HepG2 (cell line): Measurements from ENCODE around the gene TLR9. TPM values are rescaled to one million over a fixed set of nuclear protein-coding genes. Genes with fewer than 3 reads are reported as not detected.

Experiments
- ATAC-seq: fragments of 200-7000 bp; cut with Tn5 transposase; 3 replicates; pipeline ENCODE4 v1.9.1; 2020; ENCODE audit warnings: mild to moderate bottlenecking, moderate library complexity
- BruUV-seq: library from RNA; stranded (reverse); fragments of 400-500 nt; replicated peaks from 2 replicates; lab custom pipeline; 2021; lab: Mats Ljungman, UMichigan
- CTCF ChIA-PET: fragments of 300-600 bp; formaldehyde crosslinking; extraction: SDS; loops from one replicate; lab custom pipeline; 2021; ENCODE audit warnings: low total read pairs, inconsistent platforms, low intra/inter-chr PET ratio; lab: Yijun Ruan, JAX
- POLR2A ChIA-PET: fragments of 350-600 bp; sonication (Branson Sonifier 250); formaldehyde crosslinking; loops from one replicate; lab custom pipeline; 2020; ENCODE audit warnings: antibody characterized with exemption, inconsistent platforms; lab: Yijun Ruan, JAX
- DNase-seq: peaks from one replicate; pipeline ENCODE4 v3.0.0-alpha.2; 2015; ENCODE audit warnings: low spot score
- FAIRE-seq: peaks from 3 replicates; lab custom pipeline; 2011; peaks lifted over from hg19 to GRCh38; lab: Jason Lieb, UNC
- H2AFZ ChIP-seq: one replicate; pipeline ENCODE4 v1.6.1; 2011; ENCODE audit warnings: low read length, inconsistent platforms
- H3K27ac ChIP-seq: fragments of 300-600 bp; 3 replicates; pipeline ENCODE4 v1.8.0; 2011; ENCODE audit warnings: mixed run types, mild to moderate bottlenecking, mixed read lengths, low read length, inconsistent platforms; ENCODE audit not compliant: insufficient read depth; ENCODE audit errors: extremely low read length
- H3K27me3 ChIP-seq, 2 experiments: fragments of 200-600 bp in 1 of 2; 2 replicates in 1 of 2; 3 replicates in 1 of 2; pipeline versions ENCODE4 v1.6.0 to v1.8.0; 2011; ENCODE audit warnings: low read length in 2 of 2, mild to moderate bottlenecking in 2 of 2, moderate library complexity in 2 of 2, inconsistent platforms in 1 of 2; ENCODE audit not compliant: insufficient read depth in 2 of 2, control insufficient read depth in 1 of 2
- H3K36me3 ChIP-seq, 2 experiments: fragments of 200-600 bp in 1 of 2; replicated peaks in 1 of 2; 2 replicates in 1 of 2; 3 replicates in 1 of 2; pipeline versions ENCODE4 v1.5.1 to v1.8.0; 2011; ENCODE audit warnings: low read length in 2 of 2, inconsistent platforms in 1 of 2; ENCODE audit not compliant: insufficient read depth in 2 of 2, control insufficient read depth in 1 of 2
- H3K4me1 ChIP-seq: 2 replicates; pipeline ENCODE4 v1.5.1; 2012; ENCODE audit warnings: low read length, inconsistent platforms; ENCODE audit not compliant: insufficient read depth
- H3K4me2 ChIP-seq: 2 replicates; pipeline ENCODE4 v1.6.0; 2011; ENCODE audit warnings: low read depth, low read length, inconsistent platforms
- H3K4me3 ChIP-seq, 3 experiments: fragments of 200-600 bp in 1 of 3; sonication (generic), shearing (Covaris generic) in 1 of 3; replicated peaks in 1 of 3; 2 replicates each; pipeline ENCODE4 v1.5.1; 2011 to 2016; ENCODE audit warnings: low read length in 3 of 3, inconsistent platforms in 2 of 3, low read depth in 2 of 3, mild to moderate bottlenecking in 2 of 3, control low read depth in 1 of 3, mixed read lengths in 1 of 3; ENCODE audit not compliant: insufficient read depth in 1 of 3
- H3K79me2 ChIP-seq: one replicate; pipeline ENCODE4 v1.6.1; 2011; ENCODE audit warnings: low read length, inconsistent platforms; ENCODE audit not compliant: insufficient read depth
- H3K9ac ChIP-seq: 2 replicates; pipeline ENCODE4 v1.6.0; 2011; ENCODE audit warnings: mild to moderate bottlenecking, low read depth, low read length, inconsistent platforms; ENCODE audit not compliant: insufficient read depth
- H3K9me3 ChIP-seq: 2 replicates; pipeline ENCODE4 v1.5.1; 2012; ENCODE audit warnings: mild to moderate bottlenecking, low read length
- H4K20me1 ChIP-seq: 2 replicates; pipeline ENCODE4 v1.6.0; 2011; ENCODE audit warnings: inconsistent platforms, mild to moderate bottlenecking, low read length, moderate library complexity; ENCODE audit not compliant: insufficient read depth
- BCL6 ChIP-seq: IDR thresholded peaks from 2 replicates; pipeline ENCODE4 v1.6.1; 2016; ENCODE audit warnings: missing genetic modification reagents, missing compliant biosample characterization
- BRCA1 ChIP-seq: sonication (generic); formaldehyde crosslinking; IDR thresholded peaks from 2 replicates; pipeline ENCODE4 v1.4.0; 2020; ENCODE audit warnings: missing genetic modification reagents
- CEBPG ChIP-seq: IDR thresholded peaks from 2 replicates; pipeline ENCODE4 v1.6.1; 2016
- EP300 ChIP-seq, 3 experiments: sonication (generic) in 1 of 3; formaldehyde crosslinking in 1 of 3; IDR thresholded peaks; 2 replicates each; pipeline versions ENCODE4 v1.5.1 to v1.6.1; 2011 to 2020; ENCODE audit warnings: low read depth in 2 of 3, low read length in 2 of 3, borderline replicate concordance in 1 of 3, improper control_type of control experiment in 1 of 3, mild to moderate bottlenecking in 1 of 3, missing genetic modification reagents in 1 of 3, moderate library complexity in 1 of 3
- ETV5 ChIP-seq: IDR thresholded peaks from 2 replicates; pipeline ENCODE4 v1.6.1; 2018; ENCODE audit warnings: missing biosample characterization, missing genetic modification reagents, inconsistent platforms, borderline replicate concordance
- KDM5A ChIP-seq: fragments of 200-600 bp; sonication (generic); IDR thresholded peaks from 2 replicates; pipeline ENCODE4 v1.7.0; 2018; ENCODE audit warnings: antibody characterized with exemption, mild to moderate bottlenecking, low read length, borderline replicate concordance
- KMT2A ChIP-seq: sonication (generic); formaldehyde crosslinking; IDR thresholded peaks from 2 replicates; pipeline ENCODE4 v1.4.0; 2020; ENCODE audit warnings: missing genetic modification reagents
- MTA3 ChIP-seq: sonication (generic); formaldehyde crosslinking; IDR thresholded peaks from 2 replicates; pipeline ENCODE4 v1.4.0; 2020; ENCODE audit warnings: missing genetic modification reagents
- NFKB2 ChIP-seq: sonication (generic); formaldehyde crosslinking; IDR thresholded peaks from 2 replicates; pipeline ENCODE4 v1.4.0; 2020; ENCODE audit warnings: missing genetic modification reagents, borderline replicate concordance
- RORA ChIP-seq: sonication (generic); formaldehyde crosslinking; IDR thresholded peaks from 2 replicates; pipeline ENCODE4 v1.5.0; 2020; ENCODE audit warnings: mild to moderate bottlenecking, missing genetic modification reagents, moderate library complexity
- RXRB ChIP-seq: IDR thresholded peaks from 2 replicates; pipeline ENCODE4 v1.6.1; 2016; ENCODE audit warnings: borderline replicate concordance, missing genetic modification reagents, missing compliant biosample characterization
- SIX1 ChIP-seq: sonication (generic); formaldehyde crosslinking; IDR thresholded peaks from 2 replicates; pipeline ENCODE4 v1.4.0; 2020; ENCODE audit warnings: missing genetic modification reagents, borderline replicate concordance
- TBX2 ChIP-seq: sonication (generic); formaldehyde crosslinking; IDR thresholded peaks from 2 replicates; pipeline ENCODE4 v1.5.0; 2020; ENCODE audit warnings: missing genetic modification reagents, mild to moderate bottlenecking, borderline replicate concordance
- TEAD2 ChIP-seq: sonication (generic); formaldehyde crosslinking; IDR thresholded peaks from 2 replicates; pipeline ENCODE4 v1.9.0; 2021; ENCODE audit warnings: missing genetic modification reagents
- ZNF136 ChIP-seq: sonication (generic); formaldehyde crosslinking; IDR thresholded peaks from 2 replicates; pipeline ENCODE4 v1.8.1; 2022; ENCODE audit warnings: low read depth, mild to moderate bottlenecking, moderate library complexity, missing genetic modification reagents
- ZNF547 ChIP-seq: sonication (generic); formaldehyde crosslinking; IDR thresholded peaks from 2 replicates; pipeline ENCODE4 v1.5.1; 2020; ENCODE audit warnings: mild to moderate bottlenecking, missing genetic modification reagents
- ZNF556 ChIP-seq: sonication (generic); formaldehyde crosslinking; IDR thresholded peaks from 2 replicates; pipeline ENCODE4 v1.4.0; 2020; ENCODE audit warnings: mild to moderate bottlenecking, missing genetic modification reagents, borderline replicate concordance
- WGBS: methylation state at CpG from one replicate; pipeline ENCODE4 v1.1.6; 2017; ENCODE audit warnings: low lambda C conversion rate; 5-methylcytosine and 5-hydroxymethylcytosine counted together
- in situ Hi-C: cut with HindIII; loops from 2 replicates; pipeline ENCODE4 v1.10.0; 2017; ENCODE audit warnings: low pct_unique_long_range_greater_than_20kb; ENCODE audit not compliant: extremely low pct_ligation_motif_present
- intact Hi-C: fragments of 100-400 bp; cut with micrococcal nuclease; formaldehyde crosslinking; loops from one replicate; pipeline ENCODE4 v1.10.0; 2022; ENCODE audit not compliant: unreplicated experiment
- polyA plus RNA-seq, 8 experiments: library from polyadenylated mRNA; depleted of rRNA in 3 of 8; stranded (reverse) in 7 of 8; unstranded in 1 of 8; fragments of >200 nt; fragmentation: Illumina TruSeq in 4 of 8; extraction: Trizol in 4 of 8; gene quantifications; 2 replicates each; pipeline versions ENCODE4 v1.2.1 to v1.2.3, GENCODE V29; 2011 to 2016; ENCODE audit warnings: low read depth in 4 of 8, missing spikeins in 1 of 8, mixed read lengths in 1 of 8; ENCODE audit not compliant: insufficient read depth in 1 of 8
- total RNA-seq, 5 experiments: library from RNA; depleted of rRNA; stranded (reverse); fragments of >200 nt; fragmentation: Illumina TruSeq; extraction: Trizol; gene quantifications; 2 replicates each; pipeline ENCODE4 v1.2.3, GENCODE V29; 2016; ENCODE audit warnings: low read depth in 1 of 5
- TF ChIP-seq, protein P1 (sequence below): sonication (generic); formaldehyde crosslinking; IDR thresholded peaks from 2 replicates; pipeline ENCODE4 v1.4.0; 2020; ENCODE audit warnings: missing genetic modification reagents

TLR9 gene
- total and polyA plus RNA-seq, 2 of the 13 experiments (the other 11 are each of a cell fraction or from before 2014, with no cell fraction given) = not detected

GRCh38 chr3:52190294-52191074, 35.0 kb downstream of the TLR9 start:
- TF ChIP-seq SIX1 (no peak), RORA (CRISPR knock-in tag) (no peak), NFKB2 (CRISPR knock-in tag) (no peak), ETV5 (CRISPR knock-in tag) (no peak), ZNF136 (CRISPR knock-in tag) (no peak), TEAD2 (no peak), ZNF547 (CRISPR knock-in tag) (no peak), MTA3 (CRISPR knock-in tag) (no peak), RXRB (CRISPR knock-in tag) (no peak), KMT2A (CRISPR knock-in tag) (no peak), EP300 (IDR thresholded peaks at IDR 0.05; ENCODE audit: low read depth in 2 of 2, low read length in 2 of 2) (no peak), EP300 (CRISPR knock-in tag; IDR thresholded peaks at IDR 0.05; ENCODE audit: borderline replicate concordance) (no peak), BCL6 (no peak), CEBPG (no peak), KDM5A (no peak), ZNF556 (CRISPR knock-in tag) (no peak), TBX2 (CRISPR knock-in tag) (no peak), BRCA1 (CRISPR knock-in tag) (no peak)
- TF ChIP-seq, protein P1, sequence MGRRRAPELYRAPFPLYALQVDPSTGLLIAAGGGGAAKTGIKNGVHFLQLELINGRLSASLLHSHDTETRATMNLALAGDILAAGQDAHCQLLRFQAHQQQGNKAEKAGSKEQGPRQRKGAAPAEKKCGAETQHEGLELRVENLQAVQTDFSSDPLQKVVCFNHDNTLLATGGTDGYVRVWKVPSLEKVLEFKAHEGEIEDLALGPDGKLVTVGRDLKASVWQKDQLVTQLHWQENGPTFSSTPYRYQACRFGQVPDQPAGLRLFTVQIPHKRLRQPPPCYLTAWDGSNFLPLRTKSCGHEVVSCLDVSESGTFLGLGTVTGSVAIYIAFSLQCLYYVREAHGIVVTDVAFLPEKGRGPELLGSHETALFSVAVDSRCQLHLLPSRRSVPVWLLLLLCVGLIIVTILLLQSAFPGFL (CRISPR knock-in tag) = no peak
- H3K4me3 ChIP-seq = no peak overlapping the region

More at GRCh38 chr3:52190294-52191074, 35.0 kb downstream of the TLR9 start:
- 28% methylated on average over 6 of the region's 9 CpGs for WGBS
- POLR2A ChIA-PET = no interaction called here
- no peak overlapping the region for H3K27ac ChIP-seq
- BruUV-seq = no TSS peak
- H3K79me2 ChIP-seq = no peaks in the 10 kb centered on the region
- FAIRE-seq (no peak), ATAC-seq (no peak; the same call in 2 of the 3 replicates), DNase-seq (no peak)
- no peak overlapping the region for H2AFZ ChIP-seq
- CTCF ChIA-PET = no interaction called here
- H3K4me1 ChIP-seq = peaks cover 51% of the 10 kb centered on the region
- H3K27me3 ChIP-seq = peaks cover 0 to 6% of the 10 kb centered on the region in 2 experiments; a peak in 1 of 5 replicates
- no peak overlapping the region for H3K9ac ChIP-seq
- intact Hi-C loops = no loop called here
- in situ Hi-C loops = no loop called here
- H3K9me3 ChIP-seq = no peaks in the 10 kb centered on the region
- no peak overlapping the region for H3K4me2 ChIP-seq
- no peaks in the 10 kb centered on the region for H3K36me3 ChIP-seq
- H4K20me1 ChIP-seq = no peaks in the 10 kb centered on the region
